ENCODE data around the gene PDGFB.

Gene PDGFB

DNA sequence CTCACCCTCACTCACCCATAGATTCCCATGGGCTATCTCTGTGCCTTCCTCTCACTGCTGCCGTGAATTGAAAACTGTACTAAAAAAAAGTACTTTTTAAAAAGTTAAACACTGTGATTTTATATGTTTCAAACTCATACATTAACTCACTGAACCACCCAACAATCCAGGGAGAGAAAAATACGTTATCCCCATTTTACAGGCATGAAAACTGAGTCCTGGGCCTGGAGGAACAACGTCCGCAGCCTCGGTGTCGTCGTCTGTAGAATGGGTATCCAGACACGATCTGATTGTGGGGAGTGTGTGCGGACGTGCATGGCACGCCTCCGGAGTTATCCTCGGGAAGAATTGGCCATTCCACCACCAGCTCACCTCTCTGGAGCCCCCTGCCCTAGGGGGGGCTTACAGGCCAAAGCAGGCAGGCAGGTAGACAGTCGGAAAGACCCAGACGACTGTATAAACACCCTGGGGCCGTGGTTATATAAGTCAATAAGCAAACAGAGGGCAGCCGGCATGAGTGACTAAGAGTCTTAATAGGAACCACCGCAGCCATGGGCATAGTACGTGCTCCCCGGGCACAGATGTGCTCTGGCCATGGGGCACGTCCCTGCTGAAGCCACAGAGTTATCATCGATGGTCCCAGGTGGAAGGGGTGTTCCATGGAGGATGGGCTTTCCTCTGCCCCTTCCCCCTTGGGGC lies 7.1 kb upstream of the PDGFB start:
- TF ChIP-seq, protein P1, sequence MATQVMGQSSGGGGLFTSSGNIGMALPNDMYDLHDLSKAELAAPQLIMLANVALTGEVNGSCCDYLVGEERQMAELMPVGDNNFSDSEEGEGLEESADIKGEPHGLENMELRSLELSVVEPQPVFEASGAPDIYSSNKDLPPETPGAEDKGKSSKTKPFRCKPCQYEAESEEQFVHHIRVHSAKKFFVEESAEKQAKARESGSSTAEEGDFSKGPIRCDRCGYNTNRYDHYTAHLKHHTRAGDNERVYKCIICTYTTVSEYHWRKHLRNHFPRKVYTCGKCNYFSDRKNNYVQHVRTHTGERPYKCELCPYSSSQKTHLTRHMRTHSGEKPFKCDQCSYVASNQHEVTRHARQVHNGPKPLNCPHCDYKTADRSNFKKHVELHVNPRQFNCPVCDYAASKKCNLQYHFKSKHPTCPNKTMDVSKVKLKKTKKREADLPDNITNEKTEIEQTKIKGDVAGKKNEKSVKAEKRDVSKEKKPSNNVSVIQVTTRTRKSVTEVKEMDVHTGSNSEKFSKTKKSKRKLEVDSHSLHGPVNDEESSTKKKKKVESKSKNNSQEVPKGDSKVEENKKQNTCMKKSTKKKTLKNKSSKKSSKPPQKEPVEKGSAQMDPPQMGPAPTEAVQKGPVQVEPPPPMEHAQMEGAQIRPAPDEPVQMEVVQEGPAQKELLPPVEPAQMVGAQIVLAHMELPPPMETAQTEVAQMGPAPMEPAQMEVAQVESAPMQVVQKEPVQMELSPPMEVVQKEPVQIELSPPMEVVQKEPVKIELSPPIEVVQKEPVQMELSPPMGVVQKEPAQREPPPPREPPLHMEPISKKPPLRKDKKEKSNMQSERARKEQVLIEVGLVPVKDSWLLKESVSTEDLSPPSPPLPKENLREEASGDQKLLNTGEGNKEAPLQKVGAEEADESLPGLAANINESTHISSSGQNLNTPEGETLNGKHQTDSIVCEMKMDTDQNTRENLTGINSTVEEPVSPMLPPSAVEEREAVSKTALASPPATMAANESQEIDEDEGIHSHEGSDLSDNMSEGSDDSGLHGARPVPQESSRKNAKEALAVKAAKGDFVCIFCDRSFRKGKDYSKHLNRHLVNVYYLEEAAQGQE (IDR thresholded peaks at IDR 0.05; ENCODE audit: insufficient read depth in 1 of 2, low read depth in 2 of 2, low read length in 2 of 2): no peak
- TF ChIP-seq FOXP2 (optimal IDR thresholded peaks at IDR 0.05; ENCODE audit: borderline replicate concordance, extremely low read depth, extremely low read length, insufficient read depth) (no peak), POLR2AphosphoS5 (IDR thresholded peaks at IDR 0.05; ENCODE audit: low read depth, low read length) (no peak), TAF1 (IDR thresholded peaks at IDR 0.05; ENCODE audit: borderline replicate concordance, insufficient read depth, low read length) (no peak), SIN3A (IDR thresholded peaks at IDR 0.05; ENCODE audit: borderline replicate concordance, insufficient read depth, low read length) (no peak)

DNA sequence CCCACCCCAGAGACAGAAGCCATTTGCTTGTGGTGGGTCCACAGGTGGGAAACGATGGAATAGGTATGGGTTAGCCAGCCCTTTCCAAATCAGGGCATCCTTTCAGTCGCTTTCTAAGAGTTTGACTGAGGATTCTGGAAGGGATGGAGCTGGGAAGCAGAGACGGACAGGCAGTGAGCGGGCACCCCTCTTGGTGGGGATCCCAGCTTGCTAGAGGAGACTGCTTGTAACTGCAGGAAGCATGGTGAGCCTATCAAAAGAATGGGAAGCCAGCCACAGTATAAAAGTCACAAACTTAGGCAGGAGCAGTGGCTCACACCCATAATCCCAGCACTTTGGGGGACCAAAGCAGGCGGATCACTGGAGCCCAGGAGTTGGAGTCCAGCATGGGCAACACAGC lies 6.1 kb upstream of the PDGFB start:
- TF ChIP-seq SIN3A (IDR thresholded peaks at IDR 0.05; ENCODE audit: borderline replicate concordance, insufficient read depth, low read length) (no peak), TAF1 (IDR thresholded peaks at IDR 0.05; ENCODE audit: borderline replicate concordance, insufficient read depth, low read length) (no peak), FOXP2 (optimal IDR thresholded peaks at IDR 0.05; ENCODE audit: borderline replicate concordance, extremely low read depth, extremely low read length, insufficient read depth) (no peak), POLR2AphosphoS5 (IDR thresholded peaks at IDR 0.05; ENCODE audit: low read depth, low read length) (no peak)
- TF ChIP-seq, protein P1 (IDR thresholded peaks at IDR 0.05; ENCODE audit: insufficient read depth in 1 of 2, low read depth in 2 of 2, low read length in 2 of 2): no peak

DNA sequence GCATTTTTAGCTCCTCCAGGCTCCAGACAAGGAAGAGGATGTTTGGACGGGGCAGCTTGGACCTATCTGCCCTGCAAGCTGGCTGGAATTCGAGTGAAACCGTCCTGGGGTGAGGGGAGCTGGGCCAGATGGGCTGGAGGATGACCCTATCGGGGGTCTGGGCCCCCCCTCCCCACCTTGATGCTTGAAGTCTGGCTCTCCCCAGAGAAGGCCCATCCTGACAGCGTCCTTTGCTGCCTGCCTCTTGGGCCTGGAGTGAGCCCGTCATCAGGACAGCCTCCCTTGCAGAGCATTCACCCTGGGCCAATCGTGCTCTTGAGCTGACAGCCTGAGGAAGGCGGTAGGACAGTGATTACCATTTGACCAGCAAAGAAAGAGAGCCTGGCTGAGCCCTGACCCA lies 5.3 kb upstream of the PDGFB start:
- TF ChIP-seq FOXP2 (optimal IDR thresholded peaks at IDR 0.05; ENCODE audit: borderline replicate concordance, extremely low read depth, extremely low read length, insufficient read depth): no peak

DNA sequence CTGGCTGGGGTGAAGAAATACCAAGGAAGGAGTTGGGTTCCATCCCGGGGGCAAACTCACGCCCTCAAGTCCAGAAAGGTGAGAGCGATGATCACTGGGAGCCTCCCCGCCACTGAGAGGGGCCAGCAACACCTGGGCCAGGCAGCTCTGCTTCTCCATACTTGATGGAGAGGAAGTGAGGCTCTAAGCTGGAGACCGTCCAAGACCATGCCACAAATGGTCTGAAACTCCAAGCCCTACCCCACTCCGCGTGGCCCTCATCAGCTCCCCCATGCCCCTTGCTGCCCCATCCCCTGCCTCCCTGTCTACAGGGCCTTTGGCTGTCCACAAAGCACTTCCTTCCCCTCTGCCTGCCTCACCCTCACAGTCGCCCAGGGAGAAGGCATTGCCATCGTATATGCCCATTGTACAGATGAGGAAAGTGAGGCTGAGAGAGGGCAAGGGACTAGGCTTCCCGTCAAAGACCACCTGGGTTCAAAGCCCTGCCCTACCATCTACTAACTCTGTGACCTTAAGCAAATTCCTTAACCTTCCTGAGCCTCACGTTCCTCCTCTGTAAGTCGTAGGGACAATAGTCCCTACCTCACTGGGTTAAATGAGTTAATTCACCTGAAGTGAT lies 4.4 kb upstream of the PDGFB start:
- TF ChIP-seq POLR2AphosphoS5 (IDR thresholded peaks at IDR 0.05; ENCODE audit: low read depth, low read length): no peak
- TF ChIP-seq FOXP2 (optimal IDR thresholded peaks at IDR 0.05; ENCODE audit: borderline replicate concordance, extremely low read depth, extremely low read length, insufficient read depth): no peak
- no peak for TF ChIP-seq TAF1 (IDR thresholded peaks at IDR 0.05; ENCODE audit: borderline replicate concordance, insufficient read depth, low read length)
- TF ChIP-seq, protein P1 (IDR thresholded peaks at IDR 0.05; ENCODE audit: insufficient read depth in 1 of 2, low read depth in 2 of 2, low read length in 2 of 2): no peak
- TF ChIP-seq SIN3A (IDR thresholded peaks at IDR 0.05; ENCODE audit: borderline replicate concordance, insufficient read depth, low read length): no peak

DNA sequence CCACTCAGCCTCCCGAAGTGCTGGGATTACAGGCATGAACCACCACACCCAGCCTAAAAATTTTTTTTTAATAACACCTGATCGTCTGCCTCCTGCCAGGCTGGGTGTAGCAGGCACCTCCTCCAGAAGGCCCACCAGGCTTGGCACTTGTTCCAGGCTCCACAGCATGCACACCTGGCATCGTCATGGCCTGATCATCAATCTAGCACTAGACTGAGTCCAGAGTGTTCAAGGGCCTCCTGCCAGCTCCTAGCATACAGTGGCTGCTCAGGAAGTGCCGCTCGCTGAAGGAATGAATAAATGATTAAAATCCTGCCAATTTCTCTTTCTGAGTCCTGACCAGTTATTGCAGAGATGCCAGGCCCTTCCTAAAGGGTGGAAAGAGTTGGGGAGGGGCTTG lies 3.5 kb upstream of the PDGFB start:
- TF ChIP-seq SIN3A (IDR thresholded peaks at IDR 0.05; ENCODE audit: borderline replicate concordance, insufficient read depth, low read length) (no peak), POLR2AphosphoS5 (IDR thresholded peaks at IDR 0.05; ENCODE audit: low read depth, low read length) (no peak), FOXP2 (optimal IDR thresholded peaks at IDR 0.05; ENCODE audit: borderline replicate concordance, extremely low read depth, extremely low read length, insufficient read depth) (no peak), TAF1 (IDR thresholded peaks at IDR 0.05; ENCODE audit: borderline replicate concordance, insufficient read depth, low read length) (no peak)
- TF ChIP-seq, protein P1 (IDR thresholded peaks at IDR 0.05; ENCODE audit: insufficient read depth in 1 of 2, low read depth in 2 of 2, low read length in 2 of 2): no peak
